HepG2 (cell line): ENCODE measurements around the gene RPSA. TPM values are rescaled to one million over a fixed set of nuclear protein-coding genes. Genes with fewer than 3 reads are reported as not detected.

ENCODE experiments used
- AKAP8 ChIP-seq: sonication (generic); formaldehyde crosslinking; IDR thresholded peaks from 2 replicates; pipeline ENCODE4 v1.5.1; 2020; ENCODE audit warnings: mild to moderate bottlenecking, missing genetic modification reagents
- CREBL2 ChIP-seq: sonication (generic); formaldehyde crosslinking; IDR thresholded peaks from 2 replicates; pipeline ENCODE4 v1.8.1; 2023; ENCODE audit warnings: missing genetic modification reagents, mild to moderate bottlenecking, borderline replicate concordance
- DBP ChIP-seq: sonication (generic); formaldehyde crosslinking; IDR thresholded peaks from 2 replicates; pipeline ENCODE4 v1.4.0; 2020; ENCODE audit warnings: missing genetic modification reagents; ENCODE audit errors: not compliant biosample characterization
- ELF3 ChIP-seq: IDR thresholded peaks from 2 replicates; pipeline ENCODE4 v1.6.1; 2016; ENCODE audit warnings: missing genetic modification reagents, missing compliant biosample characterization
- HNRNPK ChIP-seq: fragments of 200-400 bp; formaldehyde crosslinking; IDR thresholded peaks from 2 replicates; pipeline ENCODE4 v1.6.1; 2018; ENCODE audit warnings: low read length, low read depth, moderate library complexity, mild to moderate bottlenecking; ENCODE audit not compliant: poor library complexity, severe bottlenecking
- IRF2 ChIP-seq: IDR thresholded peaks from 2 replicates; pipeline ENCODE4 v1.6.1; 2018; ENCODE audit warnings: missing genetic modification reagents, missing compliant biosample characterization
- KAT8 ChIP-seq: IDR thresholded peaks from 2 replicates; pipeline ENCODE4 v1.6.1; 2016; ENCODE audit warnings: missing genetic modification reagents, missing compliant biosample characterization
- NBN ChIP-seq: fragments of 450-650 bp; conservative IDR thresholded peaks from 2 replicates; pipeline ENCODE4 v1.6.1; 2017
- NFE2 ChIP-seq: sonication (generic); formaldehyde crosslinking; IDR thresholded peaks from 2 replicates; pipeline ENCODE4 v1.4.0; 2020; ENCODE audit warnings: missing genetic modification reagents
- NFE2L2 ChIP-seq: fragments of 150-350 bp; IDR thresholded peaks from 2 replicates; pipeline ENCODE4 v1.6.1; 2014; ENCODE audit warnings: low read length
- NR2F2 ChIP-seq: IDR thresholded peaks from 2 replicates; pipeline ENCODE4 v1.6.1; 2012; ENCODE audit warnings: low read depth, inconsistent platforms, borderline replicate concordance
- POGZ ChIP-seq: sonication (generic); formaldehyde crosslinking; IDR thresholded peaks from 2 replicates; pipeline ENCODE4 v1.4.0; 2020; ENCODE audit warnings: mild to moderate bottlenecking, missing genetic modification reagents
- RAD21 ChIP-seq: fragments of 450-650 bp; formaldehyde crosslinking; IDR thresholded peaks from 2 replicates; pipeline ENCODE4 v1.5.0; 2020; ENCODE audit warnings: mild to moderate bottlenecking
- SNRNP70 ChIP-seq: fragments of 200-400 bp; formaldehyde crosslinking; IDR thresholded peaks from 2 replicates; pipeline ENCODE4 v1.6.1; 2017; ENCODE audit warnings: mild to moderate bottlenecking, low read depth, low read length, moderate library complexity
- TARDBP ChIP-seq: sonication (generic); formaldehyde crosslinking; IDR thresholded peaks from 2 replicates; pipeline ENCODE4 v1.8.0; 2022; ENCODE audit warnings: mild to moderate bottlenecking, missing genetic modification reagents
- TERF1 ChIP-seq: sonication (generic); formaldehyde crosslinking; IDR thresholded peaks from 2 replicates; pipeline ENCODE4 v1.8.0; 2022; ENCODE audit warnings: mild to moderate bottlenecking, missing genetic modification reagents, moderate library complexity
- ZBTB34 ChIP-seq: sonication (generic); formaldehyde crosslinking; IDR thresholded peaks from 2 replicates; pipeline ENCODE4 v1.8.0; 2022; ENCODE audit warnings: mild to moderate bottlenecking, missing genetic modification reagents
- ZBTB42 ChIP-seq: sonication (generic); formaldehyde crosslinking; IDR thresholded peaks from 2 replicates; pipeline ENCODE4 v1.5.0; 2020; ENCODE audit warnings: mild to moderate bottlenecking, missing genetic modification reagents
- ZFP91 ChIP-seq: sonication (generic); formaldehyde crosslinking; IDR thresholded peaks from 2 replicates; pipeline ENCODE4 v1.9.0; 2022; ENCODE audit warnings: missing genetic modification reagents, mild to moderate bottlenecking, borderline replicate concordance
- ZFY ChIP-seq: sonication (generic); formaldehyde crosslinking; IDR thresholded peaks from 2 replicates; pipeline ENCODE4 v1.4.0; 2020; ENCODE audit warnings: missing genetic modification reagents
- ZNF468 ChIP-seq: sonication (generic); formaldehyde crosslinking; IDR thresholded peaks from 2 replicates; pipeline ENCODE4 v1.8.0; 2022; ENCODE audit warnings: mild to moderate bottlenecking, moderate library complexity, missing genetic modification reagents
- ZNF501 ChIP-seq: sonication (generic); formaldehyde crosslinking; IDR thresholded peaks from 2 replicates; pipeline ENCODE4 v1.5.1; 2020; ENCODE audit warnings: mild to moderate bottlenecking, moderate library complexity, missing genetic modification reagents
- ZNF770 ChIP-seq: sonication (generic); formaldehyde crosslinking; IDR thresholded peaks from 2 replicates; pipeline ENCODE4 v1.5.0; 2020; ENCODE audit warnings: mild to moderate bottlenecking, missing genetic modification reagents
- polyA plus RNA-seq, 8 experiments: library from polyadenylated mRNA; depleted of rRNA in 3 of 8; stranded (reverse) in 7 of 8; unstranded in 1 of 8; fragments of >200 nt; fragmentation: Illumina TruSeq in 4 of 8; extraction: Trizol in 4 of 8; gene quantifications; 2 replicates each; pipeline versions ENCODE4 v1.2.1 to v1.2.3, GENCODE V29; 2011 to 2016; ENCODE audit warnings: low read depth in 4 of 8, missing spikeins in 1 of 8, mixed read lengths in 1 of 8; ENCODE audit not compliant: insufficient read depth in 1 of 8
- total RNA-seq, 5 experiments: library from RNA; depleted of rRNA; stranded (reverse); fragments of >200 nt; fragmentation: Illumina TruSeq; extraction: Trizol; gene quantifications; 2 replicates each; pipeline ENCODE4 v1.2.3, GENCODE V29; 2016; ENCODE audit warnings: low read depth in 1 of 5

The RPSA gene
- total and polyA plus RNA-seq, 2 of the 13 experiments (the other 11 are each of a cell fraction or from before 2014, with no cell fraction given): 1,683 to 3,226 TPM

- TF ChIP-seq HNRNPK: peak; percentile 65
- no peak for TF ChIP-seq ELF3 (CRISPR knock-in tag)
- TF ChIP-seq ZNF770 (CRISPR knock-in tag): 0 out of 2 replicates have a peak, but pooled peaks have one; percentile 7
- TF ChIP-seq AKAP8 (CRISPR knock-in tag): no peak
- no peak for TF ChIP-seq ZBTB42 (CRISPR knock-in tag)
- TF ChIP-seq KAT8 (CRISPR knock-in tag): no peak
- TF ChIP-seq SNRNP70: no peak
- TF ChIP-seq ZNF468 (CRISPR knock-in tag): 0 out of 2 replicates have a peak, but pooled peaks have one; percentile 42
- peak; percentile 89 for TF ChIP-seq ZFY (CRISPR knock-in tag)
- TF ChIP-seq ZNF501 (CRISPR knock-in tag): peak; percentile 11; the same call in 1 of the 2 replicates
- TF ChIP-seq ZBTB34 (CRISPR knock-in tag): no peak
- TF ChIP-seq NR2F2: no peak
- TF ChIP-seq RAD21 (CRISPR knock-in tag): peak; percentile 41; the same call in 1 of the 2 replicates
- TF ChIP-seq TERF1: 0 out of 2 replicates have a peak, but pooled peaks have one; percentile 50
- TF ChIP-seq ZFP91 (CRISPR knock-in tag): peak; percentile 78; the same call in 1 of the 2 replicates
- TF ChIP-seq CREBL2: no peak
- no peak for TF ChIP-seq DBP (CRISPR knock-in tag)
- no peak for TF ChIP-seq NFE2L2
- peak; percentile 27; the same call in 1 of the 2 replicates for TF ChIP-seq IRF2 (CRISPR knock-in tag)
- TF ChIP-seq POGZ: peak; percentile 56; the same call in 1 of the 2 replicates
- no peak for TF ChIP-seq NBN
- TF ChIP-seq TARDBP (CRISPR knock-in tag): no peak
- no peak for TF ChIP-seq NFE2
Observed at GRCh38 chr3:39383881-39384664, 22.4 kb upstream of the RPSA start (continued).
